Measurements from ENCODE around the gene LAIR1.

DNA sequence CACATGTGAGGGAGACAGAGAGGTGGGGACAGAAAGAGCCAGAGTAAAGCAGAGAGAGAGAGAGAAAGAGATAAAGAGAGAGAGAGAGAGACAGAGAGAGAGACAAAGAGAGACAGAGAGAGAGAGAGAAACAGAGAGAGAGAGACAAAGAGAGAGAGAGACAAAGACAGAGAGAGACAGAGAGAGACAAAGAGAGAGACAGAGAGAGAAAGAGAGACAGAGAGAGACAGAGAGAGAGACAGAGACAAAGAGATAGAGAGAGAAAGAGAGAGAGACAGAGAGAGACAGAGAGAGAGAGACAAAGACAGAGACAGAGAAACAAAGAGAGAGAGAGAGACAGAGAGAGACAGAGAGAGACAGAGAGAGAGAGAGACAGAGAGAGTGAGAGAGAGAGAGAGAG is 46.3 kb upstream of the LAIR1 start:
- TF ChIP-seq, protein P1, sequence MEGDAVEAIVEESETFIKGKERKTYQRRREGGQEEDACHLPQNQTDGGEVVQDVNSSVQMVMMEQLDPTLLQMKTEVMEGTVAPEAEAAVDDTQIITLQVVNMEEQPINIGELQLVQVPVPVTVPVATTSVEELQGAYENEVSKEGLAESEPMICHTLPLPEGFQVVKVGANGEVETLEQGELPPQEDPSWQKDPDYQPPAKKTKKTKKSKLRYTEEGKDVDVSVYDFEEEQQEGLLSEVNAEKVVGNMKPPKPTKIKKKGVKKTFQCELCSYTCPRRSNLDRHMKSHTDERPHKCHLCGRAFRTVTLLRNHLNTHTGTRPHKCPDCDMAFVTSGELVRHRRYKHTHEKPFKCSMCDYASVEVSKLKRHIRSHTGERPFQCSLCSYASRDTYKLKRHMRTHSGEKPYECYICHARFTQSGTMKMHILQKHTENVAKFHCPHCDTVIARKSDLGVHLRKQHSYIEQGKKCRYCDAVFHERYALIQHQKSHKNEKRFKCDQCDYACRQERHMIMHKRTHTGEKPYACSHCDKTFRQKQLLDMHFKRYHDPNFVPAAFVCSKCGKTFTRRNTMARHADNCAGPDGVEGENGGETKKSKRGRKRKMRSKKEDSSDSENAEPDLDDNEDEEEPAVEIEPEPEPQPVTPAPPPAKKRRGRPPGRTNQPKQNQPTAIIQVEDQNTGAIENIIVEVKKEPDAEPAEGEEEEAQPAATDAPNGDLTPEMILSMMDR (IDR thresholded peaks at IDR 0.05; ENCODE audit: insufficient read depth, low read length) = no peak
- TF ChIP-seq SPI1 (IDR thresholded peaks at IDR 0.05; ENCODE audit: borderline replicate concordance, low read depth) (no peak), POLR2AphosphoS5 (IDR thresholded peaks at IDR 0.05; ENCODE audit: low read depth) (no peak)

Data from HL-60 (cell line).